ENCODE results near the gene YY2. TPM values are rescaled to one million over a fixed set of nuclear protein-coding genes. Genes with fewer than 3 reads are reported as not detected.
A peak's percentile ranks its signal among the peaks of the same experiment; 100 is the strongest.

The YY2 gene
- total and polyA plus RNA-seq, 9 of the 15 experiments (the other 6 are each of a cell fraction or from before 2014, with no cell fraction given), result 0.77 to 2.2 (median 1.1) TPM

- TF ChIP-seq ARID2 (IDR thresholded peaks at IDR 0.05) (no peak), CREB1 (IDR thresholded peaks at IDR 0.05) (no peak), CREB1 (CRISPR knock-in tag; IDR thresholded peaks at IDR 0.05) (no peak), ZNF274 (IDR thresholded peaks at IDR 0.05; ENCODE audit: borderline replicate concordance, low read depth, low read length) (no peak), MCM3 (IDR thresholded peaks at IDR 0.05) (no peak)
Observed at GRCh38 chrX:21837056-21837455, 18.7 kb upstream of the YY2 start (continued).

GRCh38 chrX:21838937-21839333, 16.9 kb upstream of the YY2 start:
- no peaks in the 10 kb centered on the region for H3K9me1 ChIP-seq (ENCODE audit: control insufficient read depth, insufficient read depth, low read length)
- BruUV-seq (replicated peaks), result TSS peak; percentile 79
- intact Hi-C loops (cut with micrococcal nuclease), result loop anchor here (2.0 to 10.0 kb wide), 4 partner anchors 103 to 906 kb away; partner anchors contain the start of gene SMS
- peak; percentile 5; the same call in 1 of the 3 replicates for ATAC-seq
- no peaks in the 10 kb centered on the region for H4K20me1 ChIP-seq (replicated peaks; ENCODE audit: control insufficient read depth, insufficient read depth, low read length)
- H3K9ac ChIP-seq (ENCODE audit: insufficient read depth in 1 of 2, low read depth in 2 of 2, low read length in 2 of 2), result peak overlapping the region; percentile 83 to 99; a peak in 3 of 4 replicates
- H3K4me3 ChIP-seq, result peak overlapping the region; percentile 81
- H3K4me1 ChIP-seq (replicated peaks in 1 of 2; ENCODE audit: control insufficient read depth in 2 of 2, insufficient read depth in 2 of 2, low read length in 2 of 2), result no peaks in the 10 kb centered on the region
- peak overlapping the region; percentile 83 for H3K4me2 ChIP-seq (ENCODE audit: insufficient read depth, low read length)
- FAIRE-seq, result no peak
- in situ Hi-C loops (cut with MboI), result no loop called here
- H3K27me3 ChIP-seq (ENCODE audit: control insufficient read depth in 2 of 2, insufficient read depth in 2 of 2, low read length in 2 of 2), result no peaks in the 10 kb centered on the region
- WGBS (ENCODE audit: insufficient coverage, low coverage, missing lambda C conversion rate), result 7% methylated on average over 4 of the region's 4 CpGs
- DNase-seq (ENCODE audit: extremely low read depth in 1 of 4, low spot score in 3 of 4), result peak in 1 of 4 experiments; percentile 11
- TF ChIP-seq ZNF253 (CRISPR knock-in tag; conservative IDR thresholded peaks at IDR 0.05) (no peak), ZNF77 (CRISPR knock-in tag; IDR thresholded peaks at IDR 0.05) (no peak), GABPA (tag; conservative IDR thresholded peaks at IDR 0.05; ENCODE audit: low read depth) (0 out of 2 replicates have a peak, but pooled peaks have one; percentile 71)
- ChIA-PET CTCF (ENCODE audit: low intra/inter-chr PET ratio) (interaction anchor here (1.0 to 2.2 kb wide), 3 partner anchors 134 to 147 kb away, joined by 4 to 8 read pairs (median 5); no protein-coding TSS in a partner anchor), POLR2A (interaction anchor here (1.0 kb wide), 1 partner anchor 18 kb away, joined by 3 read pairs; no protein-coding TSS in a partner anchor)
- H3K27ac ChIP-seq (ENCODE audit: extremely low read depth, low read depth, low read length), result no peak overlapping the region
- peaks cover 6% of the 10 kb centered on the region; the same call in 1 of the 3 replicates for H3K36me3 ChIP-seq (ENCODE audit: control insufficient read depth, insufficient read depth, low read length)
- peak overlapping the region; percentile 88 for H2AFZ ChIP-seq (ENCODE audit: low read depth, low read length)
- peaks cover 17% of the 10 kb centered on the region for H3K79me2 ChIP-seq (ENCODE audit: control insufficient read depth, insufficient read depth, low read length)
- no peaks in the 10 kb centered on the region for H3K9me3 ChIP-seq (replicated peaks; ENCODE audit: control insufficient read depth, insufficient read depth, low read depth, low read length)

All from K562 (cell line).